ENCODE data around the gene IMPA2. TPM values are rescaled to one million over a fixed set of nuclear protein-coding genes. Genes with fewer than 3 reads are reported as not detected.
A peak's percentile ranks its signal among the peaks of the same experiment; 100 is the strongest.

The IMPA2 gene
- total RNA-seq, 4 donors from 2014 or later: 121 to 235 (median 164) TPM

DNA sequence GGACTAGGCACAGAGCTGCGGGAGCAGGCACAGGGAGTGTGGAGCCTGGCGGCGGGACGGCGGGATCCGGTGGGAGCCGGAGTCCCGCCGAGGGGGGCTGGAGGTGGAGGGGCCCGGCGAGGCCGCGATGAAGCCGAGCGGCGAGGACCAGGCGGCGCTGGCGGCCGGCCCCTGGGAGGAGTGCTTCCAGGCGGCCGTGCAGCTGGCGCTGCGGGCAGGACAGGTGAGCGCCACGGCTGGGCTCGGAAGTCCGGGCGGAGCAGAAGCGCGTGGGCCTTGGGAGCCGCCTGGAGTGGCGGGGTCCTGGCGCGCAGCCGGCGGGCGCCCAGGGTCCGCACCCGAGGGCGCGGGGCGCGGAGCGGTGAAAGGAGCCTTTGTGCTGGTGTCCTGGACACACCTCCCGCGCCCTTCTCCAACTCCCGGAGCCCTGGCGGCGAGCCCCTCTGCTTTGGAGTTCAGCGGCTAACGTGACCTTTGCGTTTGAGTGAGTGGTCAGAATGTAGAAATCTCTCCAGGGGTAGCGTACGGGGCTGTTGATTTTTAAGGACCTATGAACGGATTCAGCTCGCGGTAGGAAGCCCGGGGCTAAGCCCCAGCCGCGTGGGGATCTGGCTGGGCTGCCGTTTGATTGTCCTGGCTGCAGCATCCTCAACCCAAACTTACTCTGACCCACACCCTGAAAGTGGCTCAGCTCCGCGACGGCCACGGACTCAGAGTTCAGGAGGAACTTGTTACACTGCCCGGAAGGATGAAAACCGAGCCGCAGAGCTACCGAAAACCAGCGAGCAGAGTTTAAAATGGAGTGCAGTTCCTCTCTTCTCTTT lies 448 bp downstream of the IMPA2 start:
- intact Hi-C loops (cut with DNase I): no loop called here
- H3K4me1 ChIP-seq: peaks cover 30 to 73% (median 30%) of the 10 kb centered on the region in 3 donors

DNA sequence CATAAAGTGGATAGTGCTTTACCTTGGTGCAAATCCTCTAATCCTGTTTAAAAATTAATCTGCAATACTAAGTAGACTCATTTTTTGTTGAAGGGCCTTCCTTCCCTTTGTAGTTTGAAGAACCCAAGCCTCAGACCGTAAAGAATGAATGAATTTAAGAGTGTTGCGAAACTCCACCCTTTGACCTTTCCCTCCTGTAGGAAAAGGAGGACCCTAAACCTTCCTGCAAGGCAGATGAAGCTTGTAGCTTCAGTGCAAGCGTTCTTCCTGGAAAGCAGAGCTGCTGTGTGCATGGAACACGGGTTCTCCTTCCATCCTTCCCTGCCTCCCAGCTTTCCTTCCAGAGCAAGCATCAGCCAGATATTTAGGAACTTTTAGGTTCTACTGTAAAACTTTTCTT lies 1.7 kb downstream of the IMPA2 start:
- WGBS, 2 donors: 28 to 31% methylated on average over 4 of the region's 4 CpGs
- H3K4me1 ChIP-seq: peaks cover 30 to 85% (median 40%) of the 10 kb centered on the region in 3 donors
- H3K9me3 ChIP-seq: no peaks in the 10 kb centered on the region
- peak overlapping the region; percentile 69 to 99 (median 94) for H3K4me3 ChIP-seq
- H3K27me3 ChIP-seq: no peaks in the 10 kb centered on the region
- H3K36me3 ChIP-seq: no peaks in the 10 kb centered on the region
- peak overlapping the region in 3 of 4 donors; percentile 96 to 100 (median 99) for H3K27ac ChIP-seq
- DNase-seq: no peak
- intact Hi-C loops (cut with DNase I): no loop called here
- TF ChIP-seq, protein P1, sequence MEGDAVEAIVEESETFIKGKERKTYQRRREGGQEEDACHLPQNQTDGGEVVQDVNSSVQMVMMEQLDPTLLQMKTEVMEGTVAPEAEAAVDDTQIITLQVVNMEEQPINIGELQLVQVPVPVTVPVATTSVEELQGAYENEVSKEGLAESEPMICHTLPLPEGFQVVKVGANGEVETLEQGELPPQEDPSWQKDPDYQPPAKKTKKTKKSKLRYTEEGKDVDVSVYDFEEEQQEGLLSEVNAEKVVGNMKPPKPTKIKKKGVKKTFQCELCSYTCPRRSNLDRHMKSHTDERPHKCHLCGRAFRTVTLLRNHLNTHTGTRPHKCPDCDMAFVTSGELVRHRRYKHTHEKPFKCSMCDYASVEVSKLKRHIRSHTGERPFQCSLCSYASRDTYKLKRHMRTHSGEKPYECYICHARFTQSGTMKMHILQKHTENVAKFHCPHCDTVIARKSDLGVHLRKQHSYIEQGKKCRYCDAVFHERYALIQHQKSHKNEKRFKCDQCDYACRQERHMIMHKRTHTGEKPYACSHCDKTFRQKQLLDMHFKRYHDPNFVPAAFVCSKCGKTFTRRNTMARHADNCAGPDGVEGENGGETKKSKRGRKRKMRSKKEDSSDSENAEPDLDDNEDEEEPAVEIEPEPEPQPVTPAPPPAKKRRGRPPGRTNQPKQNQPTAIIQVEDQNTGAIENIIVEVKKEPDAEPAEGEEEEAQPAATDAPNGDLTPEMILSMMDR (IDR thresholded peaks at IDR 0.05): no peak
- TF ChIP-seq POLR2A (IDR thresholded peaks at IDR 0.05): no peak

More for the DNA sequence above, 448 bp downstream of the IMPA2 start:
- TF ChIP-seq, protein P1 (IDR thresholded peaks at IDR 0.05): no peak
- peak in 3 of 4 donors; percentile 87 to 94 (median 90) for TF ChIP-seq POLR2A (IDR thresholded peaks at IDR 0.05)
- 0 to 2% methylated on average over 8 to 16 of the region's 71 CpGs for WGBS, 2 donors
- Histone ChIP-seq H3K9me3 (no peaks in the 10 kb centered on the region), H3K27me3 (no peaks in the 10 kb centered on the region), H3K4me3 (peak overlapping the region; percentile 69 to 99 (median 94)), H3K27ac (peak overlapping the region; percentile 96 to 100 (median 98)), H3K36me3 (no peaks in the 10 kb centered on the region)
- DNase-seq: no peak

DNA sequence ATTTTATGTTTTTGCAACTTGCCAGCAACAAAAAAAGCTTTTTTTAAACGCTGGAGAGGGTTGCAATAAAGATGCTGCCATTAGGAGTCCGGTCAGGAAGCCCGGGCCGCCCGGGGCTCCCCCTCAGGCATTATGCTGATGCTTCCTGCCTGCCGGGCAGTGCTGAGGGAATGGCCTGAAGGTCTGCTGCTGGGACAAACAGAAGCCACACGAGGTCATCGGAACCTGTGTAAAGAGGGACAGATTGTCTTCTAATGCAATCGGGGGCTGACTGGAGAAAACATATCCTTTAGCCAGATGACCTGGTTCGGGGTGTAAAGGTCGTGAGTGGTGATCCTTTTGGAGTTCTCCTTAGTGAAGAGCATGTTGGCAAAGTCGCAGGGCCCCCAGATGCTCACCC lies 2.3 kb downstream of the IMPA2 start:
- Histone ChIP-seq H3K36me3 (no peaks in the 10 kb centered on the region), H3K9me3 (no peaks in the 10 kb centered on the region), H3K27ac (peak overlapping the region; percentile 72 to 100 (median 98)), H3K4me3 (peak overlapping the region; percentile 69 to 99 (median 94)), H3K27me3 (no peaks in the 10 kb centered on the region), H3K4me1 (peaks cover 36 to 91% (median 46%) of the 10 kb centered on the region in 3 donors)
- WGBS, 2 donors: 37% methylated on average over 7 to 12 of the region's 12 CpGs
- no peak for DNase-seq
- TF ChIP-seq, protein P1 (IDR thresholded peaks at IDR 0.05): no peak
- intact Hi-C loops (cut with DNase I): no loop called here

- Histone ChIP-seq H3K27ac (peak overlapping the region; percentile 72 to 100 (median 98)), H3K4me3 (peak overlapping the region; percentile 69 to 99 (median 94)), H3K4me1 (peaks cover 40 to 93% (median 51%) of the 10 kb centered on the region in 3 donors), H3K9me3 (no peaks in the 10 kb centered on the region), H3K27me3 (no peaks in the 10 kb centered on the region), H3K36me3 (no peaks in the 10 kb centered on the region)
- TF ChIP-seq POLR2A (IDR thresholded peaks at IDR 0.05): no peak
- TF ChIP-seq, protein P1 (IDR thresholded peaks at IDR 0.05): no peak
- intact Hi-C loops (cut with DNase I): no loop called here
- no peak for DNase-seq
- 60 to 64% methylated on average over 2 to 3 of the region's 6 CpGs for WGBS, 2 donors
Observed at GRCh38 chr18:11984091-11984490, 2.8 kb downstream of the IMPA2 start.

- no peaks in the 10 kb centered on the region for H3K36me3 ChIP-seq
- 61 to 62% methylated on average over 1 to 3 of the region's 3 CpGs for WGBS, 2 donors
- H3K27me3 ChIP-seq: no peaks in the 10 kb centered on the region
- peak overlapping the region in 2 of 4 donors; percentile 9 to 30 for H3K4me3 ChIP-seq
- H3K4me1 ChIP-seq: peaks cover 46 to 93% (median 59%) of the 10 kb centered on the region in 3 donors
- DNase-seq: no peak
- peak overlapping the region in 3 of 4 donors; percentile 78 to 96 (median 84) for H3K27ac ChIP-seq
- intact Hi-C loops (cut with DNase I): no loop called here
- no peaks in the 10 kb centered on the region for H3K9me3 ChIP-seq
- TF ChIP-seq POLR2A (IDR thresholded peaks at IDR 0.05): no peak
- TF ChIP-seq, protein P1 (IDR thresholded peaks at IDR 0.05): no peak
Observed at GRCh38 chr18:11985586-11985985, 4.3 kb downstream of the IMPA2 start.
